ENCODE measurements around the gene GAB3. TPM values are rescaled to one million over a fixed set of nuclear protein-coding genes. Genes with fewer than 3 reads are reported as not detected.

GAB3 gene
- 10 to 100 TPM in 1 of 2 donors, under 1 TPM in 1; 0.33 to 10.7 TPM for total RNA-seq

GRCh38 chrX:154750301-154751202, at the start of gene GAB3:
Gene GAB3, minus strand, starts transcription at chrX:154751077. Its CDS starts 52 bp downstream, at chrX:154751025.

GRCh38 chrX:154762537-154763296, 11.8 kb upstream of the GAB3 start, which contains the start of gene DKC1:
Gene DKC1, plus strand, starts transcription at chrX:154762864. Its CDS starts 102 bp downstream, at chrX:154762966.

GRCh38 chrX:154653413-154653812, 97.5 kb downstream of the GAB3 start, which contains the start of gene CTAG2:
Gene CTAG2, minus strand, starts transcription at chrX:154653579. Its CDS starts 64 bp downstream, at chrX:154653515.

Small RNA genes lying within 50 kb of the gene (small RNA-seq; reads per million reads assigned to genes)
- 0 reads per million in 2 donors for gene SNORA36A

Other genes with a start within 250 kb of the GAB3 start
- 10 to 100 TPM; 20.6 to 21.7 TPM for gene FAM3A, start 234.8 kb downstream of the GAB3 start, total RNA-seq
- gene G6PD, start 204.2 kb downstream of the GAB3 start, total RNA-seq: 100 to 1,000 TPM; 145 to 171 TPM
- gene IKBKG, start 203.5 kb downstream of the GAB3 start, total RNA-seq: 10 to 100 TPM; 12.0 to 15.3 TPM
- gene CTAG1A, start 165.9 kb downstream of the GAB3 start, total RNA-seq: not detected
- not detected for gene CTAG1B, start 131.8 kb downstream of the GAB3 start, total RNA-seq
- gene CTAG2, start 97.5 kb downstream of the GAB3 start, total RNA-seq: not detected
- gene DKC1, start 11.8 kb upstream of the GAB3 start, total RNA-seq: 10 to 100 TPM; 26.8 to 78.9 TPM
- gene MPP1, start 54.4 kb upstream of the GAB3 start, total RNA-seq: 10 to 100 TPM; 20.0 to 22.0 TPM
- not detected for gene SMIM9, start 83.6 kb upstream of the GAB3 start, total RNA-seq
- 1 to 10 TPM; 4.7 to 5.5 TPM for gene F8A1, start 135.3 kb upstream of the GAB3 start, total RNA-seq

All from melanocyte of skin (primary cell).